ENCODE data around the gene PKHD1. TPM values are rescaled to one million over a fixed set of nuclear protein-coding genes. Genes with fewer than 3 reads are reported as not detected.

Gene PKHD1
- total and polyA plus RNA-seq, 2 of the 8 experiments (the other 6 are each of a cell fraction or from before 2014, with no cell fraction given): 0.06 to 0.09 TPM

DNA sequence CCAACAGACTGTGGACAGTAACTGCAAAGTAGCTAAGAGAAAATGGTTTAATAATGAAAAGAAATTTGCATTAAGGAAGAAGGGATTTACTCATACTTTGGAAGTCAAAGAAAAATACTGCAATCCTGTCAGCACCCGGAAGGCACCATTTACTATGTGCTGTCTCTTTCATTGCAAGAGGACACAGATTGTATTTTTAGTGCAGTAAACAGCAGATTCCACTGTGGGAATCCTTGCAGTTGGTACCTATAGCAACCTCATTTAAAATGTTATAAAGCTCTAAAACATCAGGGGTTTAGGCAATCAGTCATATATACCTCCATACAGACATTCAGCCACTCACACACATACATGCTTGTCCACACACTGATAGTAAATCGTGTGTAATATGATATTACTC is 346.8 kb downstream of the PKHD1 start:
- peaks cover 0 to 2% (median 1%) of the 10 kb centered on the region in 4 experiments; a peak in 1 of 7 replicates for H3K4me1 ChIP-seq (replicated peaks in 1 of 4; ENCODE audit: control insufficient read depth in 3 of 4, insufficient read depth in 4 of 4, low read length in 3 of 4)
- H2BK12ac ChIP-seq (ENCODE audit: low read depth, low read length): no peak overlapping the region
- TF ChIP-seq EP300 (IDR thresholded peaks at IDR 0.05; ENCODE audit: borderline replicate concordance in 1 of 2, low read depth in 2 of 2, low read length in 2 of 2) (no peak), TAF7 (optimal IDR thresholded peaks at IDR 0.05; ENCODE audit: borderline replicate concordance, low read depth, low read length) (no peak), CHD2 (IDR thresholded peaks at IDR 0.05; ENCODE audit: low read length) (no peak), RAD21 (IDR thresholded peaks at IDR 0.05 in 1 of 2, conservative IDR thresholded peaks at IDR 0.05 in 1 of 2; ENCODE audit: low read depth in 2 of 2, low read length in 2 of 2) (no peak), RFX5 (IDR thresholded peaks at IDR 0.05; ENCODE audit: borderline replicate concordance, low read depth, low read length) (no peak), SP1 (IDR thresholded peaks at IDR 0.05; ENCODE audit: low read depth, low read length) (no peak), SP2 (IDR thresholded peaks at IDR 0.05; ENCODE audit: low read length) (no peak), TEAD4 (IDR thresholded peaks at IDR 0.05; ENCODE audit: low read depth, low read length) (no peak), GABPA (IDR thresholded peaks at IDR 0.05; ENCODE audit: borderline replicate concordance, insufficient read depth, low read length) (no peak), RXRA (IDR thresholded peaks at IDR 0.05; ENCODE audit: insufficient read depth, low read depth, low read length) (no peak), MAFK (IDR thresholded peaks at IDR 0.05; ENCODE audit: low read depth, low read length) (no peak)
- TF ChIP-seq, protein P1, sequence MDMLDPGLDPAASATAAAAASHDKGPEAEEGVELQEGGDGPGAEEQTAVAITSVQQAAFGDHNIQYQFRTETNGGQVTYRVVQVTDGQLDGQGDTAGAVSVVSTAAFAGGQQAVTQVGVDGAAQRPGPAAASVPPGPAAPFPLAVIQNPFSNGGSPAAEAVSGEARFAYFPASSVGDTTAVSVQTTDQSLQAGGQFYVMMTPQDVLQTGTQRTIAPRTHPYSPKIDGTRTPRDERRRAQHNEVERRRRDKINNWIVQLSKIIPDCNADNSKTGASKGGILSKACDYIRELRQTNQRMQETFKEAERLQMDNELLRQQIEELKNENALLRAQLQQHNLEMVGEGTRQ (IDR thresholded peaks at IDR 0.05; ENCODE audit: low read length): no peak
- H2BK5ac ChIP-seq (ENCODE audit: low read depth, low read length): no peak overlapping the region
- H3K27ac ChIP-seq (ENCODE audit: low read depth, low read length): no peak overlapping the region
- no peak overlapping the region for H3K4ac ChIP-seq (replicated peaks; ENCODE audit: insufficient read length, low read depth, low read length)
- DNase-seq (ENCODE audit: low read depth in 1 of 2, low spot score in 2 of 2) (no peak), FAIRE-seq (no peak)
- no peaks in the 10 kb centered on the region; a peak in 1 of 7 replicates for H3K27me3 ChIP-seq (replicated peaks in 1 of 4; ENCODE audit: control insufficient read depth in 3 of 4, extremely low read depth in 1 of 4, insufficient read depth in 3 of 4, low read length in 3 of 4)
- no peak overlapping the region for H4K5ac ChIP-seq (ENCODE audit: insufficient read length, low read depth, low read length)
- H3K23ac ChIP-seq (ENCODE audit: insufficient read length): no peak overlapping the region
- no peaks in the 10 kb centered on the region for H3K79me2 ChIP-seq (ENCODE audit: control insufficient read depth in 1 of 2, insufficient read depth in 2 of 2, low read length in 2 of 2)
- WGBS, 2 experiments (ENCODE audit: extremely low coverage in 1 of 2, insufficient coverage in 1 of 2, insufficient read length in 1 of 2, insufficient replicate concordance in 2 of 2, low coverage in 1 of 2, low lambda C conversion rate in 2 of 2, missing lambda C conversion rate in 1 of 2): 90% methylated on average over 2 of the region's 2 CpGs; no CpG with 5 or more reads in 1 of the 2 experiments
- ChIA-PET CTCF (ENCODE audit: partially characterized antibody) (interaction anchor here (1.2 to 1.7 kb wide), 2 partner anchors 12 to 171 kb away, joined by 4 to 14 read pairs; no protein-coding TSS in a partner anchor), POLR2A (ENCODE audit: partially characterized antibody) (no interaction called here)
- no peak overlapping the region for H2AFZ ChIP-seq (ENCODE audit: low read length)
- no peaks in the 10 kb centered on the region for H3K9me3 ChIP-seq (ENCODE audit: insufficient read depth in 2 of 2, low read depth in 1 of 2, low read length in 1 of 2)
- H3K4me2 ChIP-seq (ENCODE audit: insufficient read depth in 1 of 2, low read depth in 2 of 2, low read length in 2 of 2): no peak overlapping the region
- no peak overlapping the region for H2BK20ac ChIP-seq (ENCODE audit: low read length)
- H3K14ac ChIP-seq (ENCODE audit: insufficient read length): no peak overlapping the region
- H3K18ac ChIP-seq (ENCODE audit: extremely low read depth, low read length): no peak overlapping the region
- H4K20me1 ChIP-seq (replicated peaks in 1 of 2; ENCODE audit: control insufficient read depth in 1 of 2, insufficient read depth in 2 of 2, low read length in 2 of 2): no peaks in the 10 kb centered on the region
- H3K56ac ChIP-seq (replicated peaks; ENCODE audit: insufficient read length, low read depth, low read length): no peak overlapping the region
- H3K4me3 ChIP-seq (ENCODE audit: extremely low read depth in 1 of 4, insufficient read depth in 2 of 4, low read depth in 3 of 4, low read length in 4 of 4): no peak overlapping the region
- H2AK5ac ChIP-seq (ENCODE audit: low read depth, low read length): no peak overlapping the region
- H2BK120ac ChIP-seq (replicated peaks; ENCODE audit: low read depth, low read length): no peak overlapping the region
- no peak overlapping the region for H2BK15ac ChIP-seq (ENCODE audit: low read length)
- H3K9ac ChIP-seq (replicated peaks in 1 of 4; ENCODE audit: extremely low read depth in 1 of 4, low read depth in 3 of 4, low read length in 3 of 4): no peak overlapping the region
- no peaks in the 10 kb centered on the region for H3K36me3 ChIP-seq (ENCODE audit: control insufficient read depth in 2 of 4, insufficient read depth in 4 of 4, low read length in 3 of 4)
- H3K23me2 ChIP-seq (ENCODE audit: low read depth, low read length): no peaks in the 10 kb centered on the region
- no peak overlapping the region for H4K8ac ChIP-seq (ENCODE audit: extremely low read depth, insufficient read depth, low read length)
- no peak overlapping the region for H4K91ac ChIP-seq (replicated peaks; ENCODE audit: insufficient read length, low read length)
- H3K79me1 ChIP-seq (ENCODE audit: low read depth, low read length): no peaks in the 10 kb centered on the region

Data from H1 (cell line).